ENCODE measurements around the gene SPATA7.

Gene SPATA7

DNA sequence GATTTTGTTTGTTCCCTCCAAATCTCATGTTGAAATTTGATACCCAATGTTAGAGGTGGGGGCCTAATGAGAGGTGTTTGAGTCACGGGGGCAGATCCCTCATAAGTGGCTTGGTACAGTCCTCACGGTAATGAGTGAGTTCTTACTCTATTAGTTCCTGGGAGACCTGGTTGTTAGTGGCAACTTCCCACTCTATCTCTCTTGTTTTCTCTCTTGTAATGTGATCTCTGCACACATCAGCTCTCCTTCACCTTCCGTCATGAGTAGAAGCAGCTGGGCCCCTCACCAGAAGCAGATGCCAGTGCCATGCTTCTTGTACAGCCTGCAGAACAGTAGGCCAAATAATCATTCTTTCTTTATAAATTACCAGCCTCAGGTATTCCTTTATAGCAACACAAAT, 32.8 kb upstream of the SPATA7 start:
- no peak overlapping the region for H3K4me3 ChIP-seq (ENCODE audit: control insufficient read depth, low read depth, low read length)
- TF ChIP-seq, protein P1, sequence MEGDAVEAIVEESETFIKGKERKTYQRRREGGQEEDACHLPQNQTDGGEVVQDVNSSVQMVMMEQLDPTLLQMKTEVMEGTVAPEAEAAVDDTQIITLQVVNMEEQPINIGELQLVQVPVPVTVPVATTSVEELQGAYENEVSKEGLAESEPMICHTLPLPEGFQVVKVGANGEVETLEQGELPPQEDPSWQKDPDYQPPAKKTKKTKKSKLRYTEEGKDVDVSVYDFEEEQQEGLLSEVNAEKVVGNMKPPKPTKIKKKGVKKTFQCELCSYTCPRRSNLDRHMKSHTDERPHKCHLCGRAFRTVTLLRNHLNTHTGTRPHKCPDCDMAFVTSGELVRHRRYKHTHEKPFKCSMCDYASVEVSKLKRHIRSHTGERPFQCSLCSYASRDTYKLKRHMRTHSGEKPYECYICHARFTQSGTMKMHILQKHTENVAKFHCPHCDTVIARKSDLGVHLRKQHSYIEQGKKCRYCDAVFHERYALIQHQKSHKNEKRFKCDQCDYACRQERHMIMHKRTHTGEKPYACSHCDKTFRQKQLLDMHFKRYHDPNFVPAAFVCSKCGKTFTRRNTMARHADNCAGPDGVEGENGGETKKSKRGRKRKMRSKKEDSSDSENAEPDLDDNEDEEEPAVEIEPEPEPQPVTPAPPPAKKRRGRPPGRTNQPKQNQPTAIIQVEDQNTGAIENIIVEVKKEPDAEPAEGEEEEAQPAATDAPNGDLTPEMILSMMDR (IDR thresholded peaks at IDR 0.05; ENCODE audit: control insufficient read depth, insufficient read depth, low read depth, low read length, missing control alignments): no peak
- no peak for DNase-seq (ENCODE audit: low read depth)

GRCh38 chr14:88354358-88354757, 31.1 kb upstream of the SPATA7 start:
- no peak for DNase-seq (ENCODE audit: low read depth)
- no peak overlapping the region for H3K4me3 ChIP-seq (ENCODE audit: control insufficient read depth, low read depth, low read length)
- TF ChIP-seq, protein P1 (IDR thresholded peaks at IDR 0.05; ENCODE audit: control insufficient read depth, insufficient read depth, low read depth, low read length, missing control alignments): no peak

DNA sequence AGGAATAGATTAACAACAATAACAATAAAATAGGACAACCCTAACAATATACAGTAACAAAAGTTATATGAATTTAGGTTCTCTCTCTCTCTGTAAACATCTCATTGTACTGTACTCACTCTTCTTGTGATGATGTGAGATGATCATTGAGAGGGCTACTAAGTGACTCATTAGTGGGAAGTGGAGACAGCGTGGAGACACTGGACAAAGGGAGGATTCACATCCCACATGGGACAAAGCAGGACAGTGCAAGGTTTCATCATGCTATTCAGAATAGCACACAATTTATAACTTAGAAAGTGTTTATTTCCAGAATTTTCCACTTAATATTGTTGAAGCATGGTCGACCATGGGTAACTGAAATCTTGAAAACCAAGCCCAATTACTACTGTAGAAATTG, 26.0 kb upstream of the SPATA7 start:
- no peak overlapping the region for H3K4me3 ChIP-seq (ENCODE audit: control insufficient read depth, low read depth, low read length)
- TF ChIP-seq, protein P1 (IDR thresholded peaks at IDR 0.05; ENCODE audit: control insufficient read depth, insufficient read depth, low read depth, low read length, missing control alignments): no peak

GRCh38 chr14:88363644-88364043, 21.8 kb upstream of the SPATA7 start:
- no peak for DNase-seq (ENCODE audit: low read depth)
- TF ChIP-seq, protein P1 (IDR thresholded peaks at IDR 0.05; ENCODE audit: control insufficient read depth, insufficient read depth, low read depth, low read length, missing control alignments): no peak

More for the DNA sequence above, 26.0 kb upstream of the SPATA7 start:
- DNase-seq (ENCODE audit: low read depth): no peak

DNA sequence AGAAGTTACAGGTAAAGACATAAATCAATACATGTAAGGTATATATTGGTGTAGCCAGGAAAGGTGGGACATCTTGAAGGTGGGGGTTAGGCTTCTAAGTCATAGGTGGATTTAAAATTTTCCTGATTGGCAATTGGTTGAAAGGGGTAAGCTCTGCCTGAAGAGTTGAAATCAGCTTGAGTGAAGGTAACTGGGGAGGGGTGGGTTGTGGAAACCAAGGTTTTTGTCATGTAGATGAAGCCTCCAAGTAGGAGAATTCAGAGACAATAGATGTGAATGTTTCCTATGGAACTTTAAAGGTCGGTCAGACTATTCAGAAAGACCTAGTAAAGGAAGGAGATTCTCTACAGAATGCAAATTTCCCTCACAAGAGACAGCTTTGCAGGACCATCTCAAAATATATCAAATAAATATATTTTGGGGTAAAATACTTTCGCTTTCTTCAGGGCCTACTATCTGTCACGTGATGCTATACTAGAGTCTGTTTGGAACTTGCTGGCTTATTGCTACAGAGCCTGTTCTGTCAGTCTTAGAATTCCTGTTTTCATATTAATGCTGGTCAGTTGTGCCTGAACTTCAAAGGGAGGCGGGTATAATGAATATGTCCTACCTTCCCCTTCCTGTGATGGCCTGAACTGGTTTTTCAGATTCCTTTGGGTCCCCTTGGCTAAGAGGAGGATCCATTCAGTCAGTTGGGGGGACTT, 20.6 kb upstream of the SPATA7 start:
- TF ChIP-seq, protein P1 (IDR thresholded peaks at IDR 0.05; ENCODE audit: control insufficient read depth, insufficient read depth, low read depth, low read length, missing control alignments): no peak

More at GRCh38 chr14:88363644-88364043, 21.8 kb upstream of the SPATA7 start:
- H3K4me3 ChIP-seq (ENCODE audit: control insufficient read depth, low read depth, low read length): no peak overlapping the region

DNA sequence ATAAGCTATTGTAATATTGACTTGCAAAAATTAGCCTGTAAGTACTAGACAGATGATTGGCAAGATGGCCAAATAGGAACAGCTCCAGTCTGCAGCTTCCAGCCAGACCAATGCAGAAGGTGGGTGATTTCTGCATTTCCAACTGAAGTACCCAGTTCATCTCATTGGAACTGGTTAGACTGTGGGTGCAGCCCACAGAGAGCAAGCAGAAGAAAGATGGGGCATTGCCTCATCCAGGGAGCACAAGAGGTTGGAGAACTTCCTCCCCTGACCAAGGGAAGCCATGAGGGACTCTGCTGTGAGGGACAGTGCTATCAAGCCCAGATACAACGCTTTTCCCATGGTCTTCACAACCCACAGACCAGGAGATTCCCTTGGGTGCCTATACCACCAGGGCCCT, 16.0 kb upstream of the SPATA7 start:
- TF ChIP-seq, protein P1 (IDR thresholded peaks at IDR 0.05; ENCODE audit: control insufficient read depth, insufficient read depth, low read depth, low read length, missing control alignments): no peak
- H3K4me3 ChIP-seq (ENCODE audit: control insufficient read depth, low read depth, low read length): no peak overlapping the region
- no peak for DNase-seq (ENCODE audit: low read depth)

More for the DNA sequence above, 20.6 kb upstream of the SPATA7 start:
- no peak overlapping the region for H3K4me3 ChIP-seq (ENCODE audit: control insufficient read depth, low read depth, low read length)
- DNase-seq (ENCODE audit: low read depth): no peak

Data from AG09309 (cell line).